WERI-Rb-1 (cell line): ENCODE results near the gene OPA3.

Experiments
- DNase-seq: peaks from one replicate; pipeline ENCODE4 v3.0.0-alpha.2; 2020
- H3K27ac ChIP-seq: fragments of 250-450 bp; sonication (Bioruptor Pico); 2 replicates; pipeline ENCODE4 v1.5.1; 2020; ENCODE audit warnings: mild to moderate bottlenecking, moderate library complexity
- H3K27me3 ChIP-seq: fragments of 250-450 bp; sonication (Bioruptor Pico); 2 replicates; pipeline ENCODE4 v1.5.1; 2021; ENCODE audit warnings: mild to moderate bottlenecking, low read depth, moderate library complexity; ENCODE audit not compliant: insufficient read depth, severe bottlenecking
- H3K36me3 ChIP-seq: fragments of 250-450 bp; sonication (Bioruptor Pico); 2 replicates; pipeline ENCODE4 v1.5.1; 2020; ENCODE audit warnings: mild to moderate bottlenecking, moderate library complexity
- H3K4me3 ChIP-seq: 2 replicates; pipeline ENCODE4 v1.5.1; 2011; ENCODE audit warnings: low read depth, mild to moderate bottlenecking, control low read depth, low read length
- H3K9me3 ChIP-seq: fragments of 250-450 bp; sonication (Bioruptor Pico); 2 replicates; pipeline ENCODE4 v1.5.1; 2021; ENCODE audit warnings: mild to moderate bottlenecking, moderate library complexity; ENCODE audit not compliant: severe bottlenecking
- CTCF ChIP-seq: IDR thresholded peaks from 2 replicates; pipeline ENCODE4 v1.5.1; 2011; ENCODE audit warnings: low read depth, mild to moderate bottlenecking, control low read depth, inconsistent platforms, low read length

OPA3 gene

GRCh38 chr19:45518469-45518826, 66.2 kb downstream of the OPA3 start:
- Histone ChIP-seq H3K4me3 (no peak overlapping the region), H3K27ac (no peak overlapping the region), H3K9me3 (no peaks in the 10 kb centered on the region), H3K27me3 (no peaks in the 10 kb centered on the region), H3K36me3 (peaks cover 38% of the 10 kb centered on the region)
- TF ChIP-seq CTCF = no peak
- DNase-seq = no peak

- no peaks in the 10 kb centered on the region for H3K9me3 ChIP-seq
- no peaks in the 10 kb centered on the region for H3K27me3 ChIP-seq
- no peak for DNase-seq
- H3K27ac ChIP-seq = no peak overlapping the region
- peaks cover 36% of the 10 kb centered on the region for H3K36me3 ChIP-seq
- TF ChIP-seq CTCF = no peak
- no peak overlapping the region for H3K4me3 ChIP-seq
Observed at GRCh38 chr19:45517641-45518468, 66.7 kb downstream of the OPA3 start.

- peaks cover 33% of the 10 kb centered on the region for H3K36me3 ChIP-seq
- TF ChIP-seq CTCF = no peak
Observed at GRCh38 chr19:45517238-45517637, 67.4 kb downstream of the OPA3 start.

GRCh38 chr19:45515807-45516401, 68.7 kb downstream of the OPA3 start:
- Histone ChIP-seq H3K27ac (no peak overlapping the region), H3K9me3 (no peaks in the 10 kb centered on the region), H3K27me3 (no peaks in the 10 kb centered on the region), H3K4me3 (no peak overlapping the region), H3K36me3 (peaks cover 27% of the 10 kb centered on the region)
- no peak for DNase-seq
- no peak for TF ChIP-seq CTCF

More at GRCh38 chr19:45517238-45517637, 67.4 kb downstream of the OPA3 start:
- Histone ChIP-seq H3K27me3 (no peaks in the 10 kb centered on the region), H3K9me3 (no peaks in the 10 kb centered on the region), H3K27ac (no peak overlapping the region), H3K4me3 (no peak overlapping the region)
- DNase-seq = no peak

GRCh38 chr19:45515081-45515624, 69.4 kb downstream of the OPA3 start:
- no peaks in the 10 kb centered on the region for H3K27me3 ChIP-seq
- peaks cover 20% of the 10 kb centered on the region for H3K36me3 ChIP-seq
- H3K9me3 ChIP-seq = no peaks in the 10 kb centered on the region
- no peak overlapping the region for H3K4me3 ChIP-seq
- H3K27ac ChIP-seq = no peak overlapping the region
- DNase-seq = no peak
- no peak for TF ChIP-seq CTCF
